ENCODE data around the gene PDGFRB. TPM values are rescaled to one million over a fixed set of nuclear protein-coding genes. Genes with fewer than 3 reads are reported as not detected.
A peak's percentile ranks its signal among the peaks of the same experiment; 100 is the strongest.

The PDGFRB gene
- total and polyA plus RNA-seq, 10 of the 15 experiments (the other 5 are each of a cell fraction or from before 2014, with no cell fraction given) = 0.02 to 3.0 (median 1.0) TPM

DNA sequence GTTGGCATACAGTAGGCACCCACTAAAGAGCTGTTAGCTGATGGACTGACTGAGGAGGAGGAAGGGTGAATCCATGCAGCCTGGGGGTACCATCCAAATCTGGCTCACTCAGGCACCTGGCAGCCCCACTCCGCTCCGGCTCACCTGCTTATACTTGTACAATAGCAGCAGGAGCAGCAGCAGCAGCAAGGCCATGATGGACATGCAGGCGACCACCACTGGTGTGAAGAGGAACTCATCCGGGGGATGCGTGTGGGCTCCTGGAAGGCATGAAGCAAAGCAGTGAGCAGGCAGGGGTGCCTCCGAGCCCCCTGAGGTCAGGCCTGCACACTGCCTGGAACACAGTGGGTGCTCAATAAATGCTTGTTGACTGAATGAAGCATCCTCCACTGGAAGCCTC is 87.6 kb downstream of the PDGFRB start:
- ChIA-PET POLR2A (no interaction called here), SMC1A (ENCODE audit: uncharacterized antibody, unreplicated experiment) (no interaction called here), CTCF (no interaction called here), RAD21 (ENCODE audit: unreplicated experiment) (no interaction called here)
- intact Hi-C loops (cut with micrococcal nuclease; ENCODE audit: unreplicated experiment) (no loop called here), in situ Hi-C loops (cut with MboI) (no loop called here)
- Histone ChIP-seq H3K9ac (ENCODE audit: control insufficient read depth, insufficient read depth, low read length) (no peak overlapping the region), H3K27me3 (replicated peaks in 1 of 2; ENCODE audit: control insufficient read depth in 2 of 2, insufficient read depth in 2 of 2, low read length in 1 of 2) (no peaks in the 10 kb centered on the region; a peak in 1 of 4 replicates), H2AFZ (ENCODE audit: control insufficient read depth, low read depth, low read length) (no peak overlapping the region), H3K79me2 (ENCODE audit: control insufficient read depth, insufficient read depth, low read length) (no peaks in the 10 kb centered on the region), H3K4me3 (no peak overlapping the region), H3K36me3 (ENCODE audit: control insufficient read depth in 2 of 2, insufficient read depth in 2 of 2, low read length in 1 of 2) (no peaks in the 10 kb centered on the region), H3K9me3 (replicated peaks; ENCODE audit: control insufficient read depth, insufficient read depth, low read length) (no peaks in the 10 kb centered on the region), H3K4me1 (ENCODE audit: control insufficient read depth, insufficient read depth, low read length) (no peaks in the 10 kb centered on the region), H3K4me2 (ENCODE audit: control insufficient read depth, insufficient read depth) (no peak overlapping the region), H4K20me1 (ENCODE audit: control insufficient read depth, insufficient read depth) (no peaks in the 10 kb centered on the region), H3K27ac (ENCODE audit: control insufficient read depth, insufficient read depth) (no peak overlapping the region)
- FAIRE-seq (no peak), DNase-seq (ENCODE audit: low read depth, low spot score) (no peak), ATAC-seq (no peak)
- WGBS (ENCODE audit: insufficient coverage, insufficient replicate concordance, low lambda C conversion rate, missing lambda C conversion rate) = 65% methylated on average over 6 of the region's 6 CpGs
- BruUV-seq (replicated peaks) = no TSS peak
- TF ChIP-seq, protein P1, sequence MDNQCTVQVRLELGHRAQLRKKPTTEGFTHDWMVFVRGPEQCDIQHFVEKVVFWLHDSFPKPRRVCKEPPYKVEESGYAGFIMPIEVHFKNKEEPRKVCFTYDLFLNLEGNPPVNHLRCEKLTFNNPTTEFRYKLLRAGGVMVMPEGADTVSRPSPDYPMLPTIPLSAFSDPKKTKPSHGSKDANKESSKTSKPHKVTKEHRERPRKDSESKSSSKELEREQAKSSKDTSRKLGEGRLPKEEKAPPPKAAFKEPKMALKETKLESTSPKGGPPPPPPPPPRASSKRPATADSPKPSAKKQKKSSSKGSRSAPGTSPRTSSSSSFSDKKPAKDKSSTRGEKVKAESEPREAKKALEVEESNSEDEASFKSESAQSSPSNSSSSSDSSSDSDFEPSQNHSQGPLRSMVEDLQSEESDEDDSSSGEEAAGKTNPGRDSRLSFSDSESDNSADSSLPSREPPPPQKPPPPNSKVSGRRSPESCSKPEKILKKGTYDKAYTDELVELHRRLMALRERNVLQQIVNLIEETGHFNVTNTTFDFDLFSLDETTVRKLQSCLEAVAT (IDR thresholded peaks at IDR 0.05) = no peak

DNA sequence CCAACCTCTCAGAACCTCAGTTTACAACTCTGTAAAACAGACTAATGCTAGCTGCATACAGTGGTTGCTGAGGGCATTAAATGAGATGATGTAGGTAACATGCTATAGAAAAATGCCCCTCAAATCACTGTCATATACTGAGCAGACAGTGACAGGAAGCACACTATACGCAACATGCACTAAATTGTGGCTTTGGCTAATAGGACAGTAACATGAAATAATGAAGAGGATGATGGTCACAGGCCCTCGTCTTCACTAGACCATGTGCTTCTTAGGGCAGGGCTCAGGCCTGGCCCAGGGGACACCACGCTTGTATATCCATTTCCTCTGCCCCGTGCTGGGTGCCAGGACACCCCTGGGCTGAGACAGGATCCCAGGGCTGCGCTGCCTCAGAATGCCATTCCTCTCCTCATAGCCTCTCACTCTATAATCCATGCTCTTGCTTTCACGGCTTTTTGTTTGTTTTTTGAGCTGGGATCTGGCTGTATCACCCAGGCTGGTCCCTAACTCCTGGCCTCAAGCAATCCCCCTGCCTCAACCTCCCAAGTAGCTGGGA is 88.2 kb downstream of the PDGFRB start:
- CTCF ChIA-PET = interaction anchor here (1.8 kb wide), 1 partner anchor 54 kb away, joined by 3 read pairs; no protein-coding TSS in a partner anchor
- RAD21 ChIA-PET (ENCODE audit: unreplicated experiment) = interaction anchor here (0.8 kb wide), 1 partner anchor 95 kb away, joined by 3 read pairs; no protein-coding TSS in a partner anchor
- Histone ChIP-seq H3K4me3 (no peak overlapping the region), H3K4me1 (ENCODE audit: control insufficient read depth, insufficient read depth, low read length) (no peaks in the 10 kb centered on the region), H3K79me2 (ENCODE audit: control insufficient read depth, insufficient read depth, low read length) (no peaks in the 10 kb centered on the region), H3K9ac (ENCODE audit: control insufficient read depth, insufficient read depth, low read length) (no peak overlapping the region), H4K20me1 (ENCODE audit: control insufficient read depth, insufficient read depth) (no peaks in the 10 kb centered on the region), H3K4me2 (ENCODE audit: control insufficient read depth, insufficient read depth) (no peak overlapping the region), H3K27me3 (replicated peaks in 1 of 2; ENCODE audit: control insufficient read depth in 2 of 2, insufficient read depth in 2 of 2, low read length in 1 of 2) (no peaks in the 10 kb centered on the region; a peak in 1 of 4 replicates), H3K27ac (ENCODE audit: control insufficient read depth, insufficient read depth) (no peak overlapping the region), H3K9me3 (replicated peaks; ENCODE audit: control insufficient read depth, insufficient read depth, low read length) (no peaks in the 10 kb centered on the region), H3K36me3 (ENCODE audit: control insufficient read depth in 2 of 2, insufficient read depth in 2 of 2, low read length in 1 of 2) (no peaks in the 10 kb centered on the region), H2AFZ (ENCODE audit: control insufficient read depth, low read depth, low read length) (no peak overlapping the region)
- intact Hi-C loops (cut with micrococcal nuclease; ENCODE audit: unreplicated experiment) (no loop called here), in situ Hi-C loops (cut with MboI) (no loop called here)
- DNase-seq (ENCODE audit: low read depth, low spot score) = no peak
- POLR2A ChIA-PET = no interaction called here
- SMC1A ChIA-PET (ENCODE audit: uncharacterized antibody, unreplicated experiment) = interaction anchor here (0.5 to 0.7 kb wide), 2 partner anchors 16 to 38 kb away, joined by 3 read pairs; no protein-coding TSS in a partner anchor
- FAIRE-seq = peak; percentile 7
- peak; percentile 15 for ATAC-seq
- 22% methylated on average over 6 of the region's 6 CpGs for WGBS (ENCODE audit: insufficient coverage, insufficient replicate concordance, low lambda C conversion rate, missing lambda C conversion rate)
- BruUV-seq (replicated peaks) = no TSS peak
- TF ChIP-seq PAX5 (IDR thresholded peaks at IDR 0.05; ENCODE audit: borderline replicate concordance, low read depth, low read length) = no peak
- TF ChIP-seq, protein P2, sequence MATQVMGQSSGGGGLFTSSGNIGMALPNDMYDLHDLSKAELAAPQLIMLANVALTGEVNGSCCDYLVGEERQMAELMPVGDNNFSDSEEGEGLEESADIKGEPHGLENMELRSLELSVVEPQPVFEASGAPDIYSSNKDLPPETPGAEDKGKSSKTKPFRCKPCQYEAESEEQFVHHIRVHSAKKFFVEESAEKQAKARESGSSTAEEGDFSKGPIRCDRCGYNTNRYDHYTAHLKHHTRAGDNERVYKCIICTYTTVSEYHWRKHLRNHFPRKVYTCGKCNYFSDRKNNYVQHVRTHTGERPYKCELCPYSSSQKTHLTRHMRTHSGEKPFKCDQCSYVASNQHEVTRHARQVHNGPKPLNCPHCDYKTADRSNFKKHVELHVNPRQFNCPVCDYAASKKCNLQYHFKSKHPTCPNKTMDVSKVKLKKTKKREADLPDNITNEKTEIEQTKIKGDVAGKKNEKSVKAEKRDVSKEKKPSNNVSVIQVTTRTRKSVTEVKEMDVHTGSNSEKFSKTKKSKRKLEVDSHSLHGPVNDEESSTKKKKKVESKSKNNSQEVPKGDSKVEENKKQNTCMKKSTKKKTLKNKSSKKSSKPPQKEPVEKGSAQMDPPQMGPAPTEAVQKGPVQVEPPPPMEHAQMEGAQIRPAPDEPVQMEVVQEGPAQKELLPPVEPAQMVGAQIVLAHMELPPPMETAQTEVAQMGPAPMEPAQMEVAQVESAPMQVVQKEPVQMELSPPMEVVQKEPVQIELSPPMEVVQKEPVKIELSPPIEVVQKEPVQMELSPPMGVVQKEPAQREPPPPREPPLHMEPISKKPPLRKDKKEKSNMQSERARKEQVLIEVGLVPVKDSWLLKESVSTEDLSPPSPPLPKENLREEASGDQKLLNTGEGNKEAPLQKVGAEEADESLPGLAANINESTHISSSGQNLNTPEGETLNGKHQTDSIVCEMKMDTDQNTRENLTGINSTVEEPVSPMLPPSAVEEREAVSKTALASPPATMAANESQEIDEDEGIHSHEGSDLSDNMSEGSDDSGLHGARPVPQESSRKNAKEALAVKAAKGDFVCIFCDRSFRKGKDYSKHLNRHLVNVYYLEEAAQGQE (IDR thresholded peaks at IDR 0.05; ENCODE audit: low read depth, low read length) = no peak
- no peak for TF ChIP-seq ASH2L (IDR thresholded peaks at IDR 0.05; ENCODE audit: borderline replicate concordance, low read depth)
- TF ChIP-seq IRF5 (IDR thresholded peaks at IDR 0.05; ENCODE audit: borderline replicate concordance) = no peak
- no peak for TF ChIP-seq STAT1 (conservative IDR thresholded peaks at IDR 0.05)
- no peak for TF ChIP-seq CHD4 (IDR thresholded peaks at IDR 0.05)
